Activated T-helper 1 cell treated with Interleukin-2 at 50 U/mL for 16 hours (primary cell): Measurements from ENCODE around the gene FEZF1.

Experiments
- DNase-seq: peaks from one replicate; pipeline ENCODE4 v3.0.0-alpha.2; 2020; ENCODE audit warnings: low read depth

FEZF1 gene

DNA sequence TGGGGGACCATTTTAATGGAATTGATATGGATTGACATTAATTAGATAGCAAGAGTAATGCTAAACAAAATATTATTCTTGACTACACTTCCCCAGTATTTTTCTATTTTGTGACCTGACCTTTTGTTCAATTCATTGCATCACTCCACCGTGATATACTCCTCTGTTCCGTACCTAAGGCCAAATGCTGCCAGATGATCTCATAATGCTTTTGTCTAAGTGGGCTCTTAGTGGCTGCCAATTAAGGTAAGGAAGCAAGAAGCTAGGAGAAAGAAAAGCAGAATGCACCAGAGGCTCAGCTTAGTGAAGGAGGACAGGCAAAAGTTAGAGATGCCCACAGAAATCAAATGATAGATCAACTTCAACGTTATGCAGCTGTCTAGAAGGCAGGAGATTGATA lies 36.4 kb downstream of the FEZF1 start:
- DNase-seq, result no peak

DNA sequence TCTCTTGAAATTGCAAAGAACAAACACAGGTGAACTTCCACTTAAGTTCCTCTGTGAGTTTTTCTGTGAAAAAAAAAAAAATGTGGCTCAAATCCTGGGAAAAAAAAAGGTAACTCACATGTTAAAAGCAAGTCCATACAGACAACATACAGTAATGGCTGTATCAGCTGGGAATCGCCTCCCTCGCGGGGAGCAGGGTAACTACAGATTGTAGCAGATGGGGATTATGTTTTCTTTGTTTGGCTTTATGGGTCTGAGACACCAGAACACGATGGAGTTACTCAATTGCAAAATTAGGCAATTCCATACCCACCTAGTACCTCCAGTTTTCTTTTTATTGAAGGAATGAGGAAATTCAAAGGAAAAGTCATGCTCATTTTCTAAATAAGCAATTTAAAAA lies 42.3 kb downstream of the FEZF1 start:
- DNase-seq, result no peak

DNA sequence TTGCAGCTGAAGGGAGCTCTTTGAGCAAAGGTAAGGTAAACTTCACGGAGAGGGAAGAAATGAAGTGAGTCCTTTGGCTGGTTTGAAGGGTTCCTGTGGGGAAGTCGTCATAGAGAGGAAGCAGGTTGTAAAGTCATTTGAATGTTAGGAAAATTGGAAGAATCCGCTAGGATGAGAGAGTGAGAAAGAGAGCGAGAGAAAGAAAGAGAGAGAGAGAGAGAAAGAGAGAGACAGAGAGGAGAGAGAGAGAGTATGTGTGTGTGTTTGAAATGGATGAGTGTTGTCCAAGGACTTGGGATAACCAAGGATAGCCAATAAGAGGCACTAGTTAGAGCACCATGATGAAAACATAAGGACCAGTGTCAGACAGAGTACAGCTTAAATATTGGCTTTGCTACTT lies 43.1 kb downstream of the FEZF1 start:
- DNase-seq, result no peak

DNA sequence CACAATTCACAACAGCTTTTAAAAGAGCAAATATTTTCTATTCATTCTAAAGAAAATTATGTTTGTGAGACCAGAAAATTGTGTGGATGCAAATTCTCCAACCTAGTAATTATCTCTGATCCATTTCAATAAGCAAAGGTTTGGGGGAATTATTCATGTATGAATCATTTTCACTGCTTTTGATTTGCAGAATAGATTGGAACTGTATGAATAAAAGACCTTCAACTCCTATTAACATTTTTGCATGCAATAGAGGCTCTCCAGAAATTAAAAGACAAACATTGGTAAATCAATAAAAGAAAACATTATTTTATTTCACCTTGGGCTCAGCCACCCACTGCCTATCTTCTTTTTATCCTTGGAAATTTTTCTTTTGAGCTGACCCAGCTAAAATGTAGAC lies 43.5 kb downstream of the FEZF1 start:
- no peak for DNase-seq

DNA sequence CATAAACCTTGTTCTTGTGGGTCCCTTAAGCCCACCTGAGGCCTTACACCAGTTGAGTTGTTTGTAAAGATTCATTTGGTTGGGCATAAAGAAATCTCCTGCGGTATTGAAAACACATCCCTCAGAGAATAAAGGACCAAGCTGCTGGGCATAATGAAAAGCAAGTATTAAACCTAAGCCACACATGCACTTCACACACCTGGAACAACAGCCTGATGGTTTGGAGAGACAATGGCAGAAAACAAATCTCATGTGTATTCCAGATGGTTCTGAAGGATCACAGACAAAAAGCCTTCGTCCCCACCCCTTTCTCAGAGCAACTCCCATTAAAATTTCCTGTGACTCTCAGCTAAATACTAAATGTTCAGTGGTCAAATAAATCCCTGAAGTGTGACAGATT lies 44.2 kb downstream of the FEZF1 start:
- DNase-seq, result no peak

DNA sequence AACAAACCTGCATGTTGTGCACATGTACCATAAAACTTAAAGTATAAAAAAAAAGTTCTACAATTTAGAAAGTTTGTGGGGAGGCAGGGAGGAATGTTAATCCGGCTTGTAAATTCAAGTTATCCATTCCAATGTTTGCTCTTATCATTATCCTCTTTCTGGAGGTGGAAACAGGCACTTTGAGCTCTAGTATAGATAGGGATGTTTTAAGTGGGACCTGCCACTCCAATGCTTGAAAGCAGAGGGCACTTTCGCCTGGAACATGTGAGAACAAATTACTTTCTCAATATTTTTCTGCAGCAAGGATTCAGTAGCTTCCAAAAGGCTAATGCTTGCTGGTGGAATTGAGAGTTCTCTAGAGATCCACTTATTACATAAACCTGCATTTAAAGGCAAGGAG lies 45.6 kb downstream of the FEZF1 start:
- DNase-seq, result no peak

DNA sequence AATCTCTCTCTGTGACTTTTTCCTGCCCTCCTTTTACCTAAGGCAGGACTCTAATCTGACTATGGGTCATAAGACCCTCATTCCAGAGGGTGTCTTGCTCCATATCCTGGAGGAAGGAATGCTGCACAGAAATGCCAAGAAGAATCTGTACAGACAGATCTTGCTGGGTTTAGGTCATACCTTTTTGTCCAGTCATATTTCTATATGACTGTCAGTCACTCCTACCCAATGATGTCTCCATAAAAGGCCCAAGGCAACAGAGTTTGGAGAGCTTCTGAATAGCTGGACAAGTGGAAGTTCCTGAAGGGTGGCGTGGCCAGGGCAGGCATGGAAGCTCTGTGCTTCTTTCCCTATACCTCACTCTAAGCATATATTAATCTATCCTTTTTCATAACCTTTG lies 47.5 kb downstream of the FEZF1 start:
- DNase-seq, result no peak

DNA sequence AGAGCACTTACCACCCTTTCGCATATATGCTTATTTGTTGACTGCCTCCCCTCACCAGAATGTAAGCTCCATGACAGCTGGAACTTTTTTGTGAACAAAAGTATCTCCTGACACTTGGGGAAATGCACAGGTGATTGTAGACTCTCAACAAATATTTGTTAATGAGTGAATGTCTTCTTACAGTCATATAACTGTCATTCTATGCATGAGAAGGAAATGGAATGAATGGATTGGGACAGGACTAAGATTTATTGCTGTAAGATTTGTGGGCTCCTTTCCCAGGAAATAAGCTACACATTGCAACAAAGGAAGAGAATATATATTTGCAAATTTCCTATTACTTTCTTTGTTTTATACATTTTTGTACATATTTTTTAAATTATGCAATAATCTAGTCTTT lies 48.5 kb downstream of the FEZF1 start:
- no peak for DNase-seq

DNA sequence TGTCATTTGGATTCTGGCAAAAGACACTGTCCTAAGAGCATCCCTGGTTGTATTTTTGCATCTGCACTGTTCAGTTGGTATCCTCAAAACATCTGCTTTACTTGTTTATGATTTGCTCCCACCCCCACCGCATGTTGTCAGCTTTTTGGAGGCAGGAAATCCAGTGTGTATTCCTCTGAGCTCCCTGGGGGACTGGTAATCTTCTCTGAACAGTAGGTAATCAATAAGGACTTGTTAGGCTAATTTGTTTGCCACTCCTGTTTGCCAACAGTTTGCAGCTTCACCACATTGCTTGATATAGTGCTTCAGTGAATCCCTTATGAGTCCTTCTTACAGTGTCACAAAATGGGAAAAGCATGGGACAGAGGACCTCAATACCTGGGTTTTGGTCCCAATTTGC lies 49.1 kb downstream of the FEZF1 start:
- DNase-seq, result no peak
